Upper lobe of left lung (tissue), 4 donors: ENCODE results near the gene PRKD1.

Experiments used
- EP300 ChIP-seq, 4 donors: sonication (generic); formaldehyde crosslinking; IDR thresholded peaks; one replicate each; pipeline ENCODE4 v1.5.1; 2017; ENCODE audit warnings: antibody characterized with exemption in 4 of 4, control low read depth in 2 of 4
- POLR2A ChIP-seq, 4 donors: fragments of 450-650 bp; IDR thresholded peaks; one replicate each; pipeline ENCODE4 v1.5.1; 2016 to 2017; ENCODE audit warnings: antibody characterized with exemption in 4 of 4, mild to moderate bottlenecking in 2 of 4
- POLR2AphosphoS5 ChIP-seq, 2 donors: sonication (generic); formaldehyde crosslinking; IDR thresholded peaks; one replicate each; pipeline ENCODE4 v1.5.1; 2017; ENCODE audit warnings: antibody characterized with exemption in 2 of 2
- TF ChIP-seq, protein P1 (sequence below), 6 experiments: fragments of 450-650 bp in 4 of 6; fragments of 200-600 bp in 2 of 6; sonication (generic) in 2 of 6; IDR thresholded peaks; one replicate each; pipeline ENCODE4 v1.5.1; 2016 to 2019; ENCODE audit warnings: antibody characterized with exemption in 6 of 6

- no peak for TF ChIP-seq EP300 (IDR thresholded peaks at IDR 0.05)
- TF ChIP-seq POLR2AphosphoS5 (IDR thresholded peaks at IDR 0.05) = no peak
- TF ChIP-seq, protein P1, sequence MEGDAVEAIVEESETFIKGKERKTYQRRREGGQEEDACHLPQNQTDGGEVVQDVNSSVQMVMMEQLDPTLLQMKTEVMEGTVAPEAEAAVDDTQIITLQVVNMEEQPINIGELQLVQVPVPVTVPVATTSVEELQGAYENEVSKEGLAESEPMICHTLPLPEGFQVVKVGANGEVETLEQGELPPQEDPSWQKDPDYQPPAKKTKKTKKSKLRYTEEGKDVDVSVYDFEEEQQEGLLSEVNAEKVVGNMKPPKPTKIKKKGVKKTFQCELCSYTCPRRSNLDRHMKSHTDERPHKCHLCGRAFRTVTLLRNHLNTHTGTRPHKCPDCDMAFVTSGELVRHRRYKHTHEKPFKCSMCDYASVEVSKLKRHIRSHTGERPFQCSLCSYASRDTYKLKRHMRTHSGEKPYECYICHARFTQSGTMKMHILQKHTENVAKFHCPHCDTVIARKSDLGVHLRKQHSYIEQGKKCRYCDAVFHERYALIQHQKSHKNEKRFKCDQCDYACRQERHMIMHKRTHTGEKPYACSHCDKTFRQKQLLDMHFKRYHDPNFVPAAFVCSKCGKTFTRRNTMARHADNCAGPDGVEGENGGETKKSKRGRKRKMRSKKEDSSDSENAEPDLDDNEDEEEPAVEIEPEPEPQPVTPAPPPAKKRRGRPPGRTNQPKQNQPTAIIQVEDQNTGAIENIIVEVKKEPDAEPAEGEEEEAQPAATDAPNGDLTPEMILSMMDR (IDR thresholded peaks at IDR 0.05) = no peak
- TF ChIP-seq POLR2A (IDR thresholded peaks at IDR 0.05) = no peak
Observed at GRCh38 chr14:29608861-29609260, 318.8 kb downstream of the PRKD1 start.
